ENCODE results near the gene ANLN. TPM values are rescaled to one million over a fixed set of nuclear protein-coding genes. Genes with fewer than 3 reads are reported as not detected.

ANLN gene
- total and polyA plus RNA-seq, 9 of the 15 experiments (the other 6 are each of a cell fraction or from before 2014, with no cell fraction given), result 18.1 to 66.2 (median 38.7) TPM

DNA sequence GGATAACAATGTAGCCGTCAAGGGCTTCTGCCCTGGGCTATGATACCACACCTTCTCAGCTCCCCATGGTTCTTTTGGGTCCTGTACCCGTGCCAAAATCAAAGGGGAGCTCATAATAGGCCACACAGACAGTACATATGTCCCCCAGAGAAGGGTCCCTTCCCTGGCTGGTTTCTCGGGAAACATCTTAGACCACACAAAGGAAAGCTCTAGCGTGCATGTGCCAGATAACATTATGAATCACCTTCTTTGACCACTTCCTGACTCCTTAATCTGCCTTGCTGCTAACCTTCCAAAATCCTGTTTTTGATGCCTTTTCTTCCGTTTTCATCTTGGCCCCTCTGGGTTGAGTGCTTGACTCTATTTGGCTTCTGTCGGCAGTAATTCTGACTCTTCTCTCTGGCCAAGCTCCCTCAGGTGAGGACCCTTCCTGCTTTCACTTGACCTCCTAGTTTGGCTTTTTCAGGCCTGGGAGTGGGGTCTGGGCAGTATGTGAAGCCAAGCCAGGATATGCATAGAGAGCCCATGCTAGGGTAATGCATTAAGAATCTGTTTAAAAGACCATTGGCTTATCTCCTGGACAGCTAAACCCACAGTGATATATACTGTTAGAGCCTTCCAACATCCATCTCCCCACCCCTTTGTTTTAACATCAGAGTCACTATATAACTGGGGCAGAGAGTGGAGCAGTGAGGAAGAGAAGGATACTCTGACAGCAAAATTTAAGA lies 84.8 kb downstream of the ANLN start (continued):
- TF ChIP-seq PTTG1 (tag; IDR thresholded peaks at IDR 0.05; ENCODE audit: low read depth) (no peak), POLR2G (IDR thresholded peaks at IDR 0.05; ENCODE audit: low read depth, low read length) (no peak), EHMT2 (IDR thresholded peaks at IDR 0.05) (no peak), HSF4 (CRISPR knock-in tag; IDR thresholded peaks at IDR 0.05; ENCODE audit: borderline replicate concordance) (no peak), XRCC3 (IDR thresholded peaks at IDR 0.05) (no peak), GTF2F1 (IDR thresholded peaks at IDR 0.05; ENCODE audit: low read depth, low read length) (no peak), ZNF146 (CRISPR knock-in tag; IDR thresholded peaks at IDR 0.05; ENCODE audit: unreplicated experiment) (no peak), PHB (CRISPR knock-in tag; IDR thresholded peaks at IDR 0.05) (no peak), KDM5B (IDR thresholded peaks at IDR 0.05; ENCODE audit: insufficient replicate concordance, low read depth, low read length) (no peak), ZNF24 (IDR thresholded peaks at IDR 0.05) (no peak), DDX20 (tag; IDR thresholded peaks at IDR 0.05; ENCODE audit: low read depth) (no peak), POLR2AphosphoS2 (IDR thresholded peaks at IDR 0.05; ENCODE audit: low read length) (no peak), ZNF445 (CRISPR knock-in tag; IDR thresholded peaks at IDR 0.05; ENCODE audit: low read depth) (no peak), NFE2L1 (tag; IDR thresholded peaks at IDR 0.05; ENCODE audit: borderline replicate concordance, low read depth) (no peak), FOXA3 (CRISPR knock-in tag; conservative IDR thresholded peaks at IDR 0.05 in 1 of 2, IDR thresholded peaks at IDR 0.05 in 1 of 2) (no peak), TAF15 (IDR thresholded peaks at IDR 0.05; ENCODE audit: low read depth, low read length) (no peak), ZNF584 (CRISPR knock-in tag; IDR thresholded peaks at IDR 0.05; ENCODE audit: low read depth) (0 out of 2 replicates have a peak, but pooled peaks have one; percentile 34), YY1 (IDR thresholded peaks at IDR 0.05; ENCODE audit: borderline replicate concordance in 1 of 3, control insufficient read depth in 1 of 3, extremely low read depth in 1 of 3, insufficient read depth in 3 of 3, insufficient read length in 1 of 3, insufficient replicate concordance in 2 of 3, low read depth in 1 of 3, low read length in 2 of 3) (no peak), HEY1 (CRISPR knock-in tag; IDR thresholded peaks at IDR 0.05; ENCODE audit: borderline replicate concordance) (no peak), ZBTB17 (CRISPR knock-in tag; IDR thresholded peaks at IDR 0.05) (peak; percentile 29; the same call in 1 of the 2 replicates), ZNF785 (CRISPR knock-in tag; IDR thresholded peaks at IDR 0.05) (no peak), NFE2 (IDR thresholded peaks at IDR 0.05; ENCODE audit: low read depth) (0 out of 2 replicates have a peak, but pooled peaks have one; percentile 13)
- TF ChIP-seq, protein P1, sequence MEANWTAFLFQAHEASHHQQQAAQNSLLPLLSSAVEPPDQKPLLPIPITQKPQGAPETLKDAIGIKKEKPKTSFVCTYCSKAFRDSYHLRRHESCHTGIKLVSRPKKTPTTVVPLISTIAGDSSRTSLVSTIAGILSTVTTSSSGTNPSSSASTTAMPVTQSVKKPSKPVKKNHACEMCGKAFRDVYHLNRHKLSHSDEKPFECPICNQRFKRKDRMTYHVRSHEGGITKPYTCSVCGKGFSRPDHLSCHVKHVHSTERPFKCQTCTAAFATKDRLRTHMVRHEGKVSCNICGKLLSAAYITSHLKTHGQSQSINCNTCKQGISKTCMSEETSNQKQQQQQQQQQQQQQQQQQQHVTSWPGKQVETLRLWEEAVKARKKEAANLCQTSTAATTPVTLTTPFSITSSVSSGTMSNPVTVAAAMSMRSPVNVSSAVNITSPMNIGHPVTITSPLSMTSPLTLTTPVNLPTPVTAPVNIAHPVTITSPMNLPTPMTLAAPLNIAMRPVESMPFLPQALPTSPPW (CRISPR knock-in tag; IDR thresholded peaks at IDR 0.05), result no peak; the same call in 1 of the 2 replicates
- TF ChIP-seq, protein P2, sequence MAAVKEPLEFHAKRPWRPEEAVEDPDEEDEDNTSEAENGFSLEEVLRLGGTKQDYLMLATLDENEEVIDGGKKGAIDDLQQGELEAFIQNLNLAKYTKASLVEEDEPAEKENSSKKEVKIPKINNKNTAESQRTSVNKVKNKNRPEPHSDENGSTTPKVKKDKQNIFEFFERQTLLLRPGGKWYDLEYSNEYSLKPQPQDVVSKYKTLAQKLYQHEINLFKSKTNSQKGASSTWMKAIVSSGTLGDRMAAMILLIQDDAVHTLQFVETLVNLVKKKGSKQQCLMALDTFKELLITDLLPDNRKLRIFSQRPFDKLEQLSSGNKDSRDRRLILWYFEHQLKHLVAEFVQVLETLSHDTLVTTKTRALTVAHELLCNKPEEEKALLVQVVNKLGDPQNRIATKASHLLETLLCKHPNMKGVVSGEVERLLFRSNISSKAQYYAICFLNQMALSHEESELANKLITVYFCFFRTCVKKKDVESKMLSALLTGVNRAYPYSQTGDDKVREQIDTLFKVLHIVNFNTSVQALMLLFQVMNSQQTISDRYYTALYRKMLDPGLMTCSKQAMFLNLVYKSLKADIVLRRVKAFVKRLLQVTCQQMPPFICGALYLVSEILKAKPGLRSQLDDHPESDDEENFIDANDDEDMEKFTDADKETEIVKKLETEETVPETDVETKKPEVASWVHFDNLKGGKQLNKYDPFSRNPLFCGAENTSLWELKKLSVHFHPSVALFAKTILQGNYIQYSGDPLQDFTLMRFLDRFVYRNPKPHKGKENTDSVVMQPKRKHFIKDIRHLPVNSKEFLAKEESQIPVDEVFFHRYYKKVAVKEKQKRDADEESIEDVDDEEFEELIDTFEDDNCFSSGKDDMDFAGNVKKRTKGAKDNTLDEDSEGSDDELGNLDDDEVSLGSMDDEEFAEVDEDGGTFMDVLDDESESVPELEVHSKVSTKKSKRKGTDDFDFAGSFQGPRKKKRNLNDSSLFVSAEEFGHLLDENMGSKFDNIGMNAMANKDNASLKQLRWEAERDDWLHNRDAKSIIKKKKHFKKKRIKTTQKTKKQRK (IDR thresholded peaks at IDR 0.05; ENCODE audit: borderline replicate concordance, low read depth, low read length), result no peak
